ENCODE results near the gene ARMC7. TPM values are rescaled to one million over a fixed set of nuclear protein-coding genes. Genes with fewer than 3 reads are reported as not detected.

The ARMC7 gene
- total RNA-seq, 1 donor from 2014 or later: 1.9 TPM

DNA sequence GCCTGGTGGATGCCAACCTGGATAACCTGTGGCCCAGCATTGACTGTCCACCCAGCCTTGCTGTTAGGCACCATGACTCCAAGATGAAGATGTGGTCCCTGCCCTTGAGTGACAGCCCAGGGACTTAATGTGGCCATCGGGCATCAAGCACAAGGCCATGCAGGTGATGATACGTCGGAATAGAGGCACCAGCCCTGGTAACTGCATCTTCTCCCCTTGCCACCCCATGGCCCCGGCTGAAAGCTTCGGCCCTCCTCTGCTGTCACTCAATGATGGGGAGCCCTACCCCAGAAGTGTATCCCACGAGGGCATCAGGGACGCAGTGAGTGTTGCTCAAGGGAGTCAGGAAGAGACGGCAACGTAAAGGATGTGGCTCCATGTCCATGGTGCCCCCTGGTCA lies 19.8 kb downstream of the ARMC7 start:
- H3K27ac Mint-ChIP-seq: no peak overlapping the region

GRCh38 chr17:75130059-75130631 lies 20.4 kb downstream of the ARMC7 start:
- Histone ChIP-seq H3K9me3 (ENCODE audit: low read depth) (no peaks in the 10 kb centered on the region), H3K27ac (no peak overlapping the region)

More for the DNA sequence above, 19.8 kb downstream of the ARMC7 start:
- peaks cover 12% of the 10 kb centered on the region for H3K4me1 Mint-ChIP-seq
- Histone ChIP-seq H3K4me2 (no peak overlapping the region), H2AFZ (replicated peaks) (no peak overlapping the region), H3F3A (ENCODE audit: low read depth) (peaks cover 62% of the 10 kb centered on the region), H3K27ac (no peak overlapping the region), H3K27me3 (no peaks in the 10 kb centered on the region), H3K9ac (no peak overlapping the region), H3K36me3 (no peaks in the 10 kb centered on the region), H4K20me1 (ENCODE audit: low read depth) (peaks cover 16% of the 10 kb centered on the region), H3K9me3 (ENCODE audit: low read depth) (no peaks in the 10 kb centered on the region), H3K79me2 (ENCODE audit: low read depth) (peaks cover 17% of the 10 kb centered on the region), H3K4me1 (peaks cover 7% of the 10 kb centered on the region), H3K4me3 (no peak overlapping the region)
- TF ChIP-seq, protein P1, sequence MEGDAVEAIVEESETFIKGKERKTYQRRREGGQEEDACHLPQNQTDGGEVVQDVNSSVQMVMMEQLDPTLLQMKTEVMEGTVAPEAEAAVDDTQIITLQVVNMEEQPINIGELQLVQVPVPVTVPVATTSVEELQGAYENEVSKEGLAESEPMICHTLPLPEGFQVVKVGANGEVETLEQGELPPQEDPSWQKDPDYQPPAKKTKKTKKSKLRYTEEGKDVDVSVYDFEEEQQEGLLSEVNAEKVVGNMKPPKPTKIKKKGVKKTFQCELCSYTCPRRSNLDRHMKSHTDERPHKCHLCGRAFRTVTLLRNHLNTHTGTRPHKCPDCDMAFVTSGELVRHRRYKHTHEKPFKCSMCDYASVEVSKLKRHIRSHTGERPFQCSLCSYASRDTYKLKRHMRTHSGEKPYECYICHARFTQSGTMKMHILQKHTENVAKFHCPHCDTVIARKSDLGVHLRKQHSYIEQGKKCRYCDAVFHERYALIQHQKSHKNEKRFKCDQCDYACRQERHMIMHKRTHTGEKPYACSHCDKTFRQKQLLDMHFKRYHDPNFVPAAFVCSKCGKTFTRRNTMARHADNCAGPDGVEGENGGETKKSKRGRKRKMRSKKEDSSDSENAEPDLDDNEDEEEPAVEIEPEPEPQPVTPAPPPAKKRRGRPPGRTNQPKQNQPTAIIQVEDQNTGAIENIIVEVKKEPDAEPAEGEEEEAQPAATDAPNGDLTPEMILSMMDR (IDR thresholded peaks at IDR 0.05): no peak
- no peak for TF ChIP-seq EZH2 (IDR thresholded peaks at IDR 0.05)
- TF ChIP-seq EZH2phosphoT487 (IDR thresholded peaks at IDR 0.05): no peak
- peak overlapping the region; percentile 74 for H3K4me3 Mint-ChIP-seq
- no peak for DNase-seq (ENCODE audit: low spot score)
- peaks cover 8% of the 10 kb centered on the region for H3K36me3 Mint-ChIP-seq
- no peaks in the 10 kb centered on the region for H3K9me3 Mint-ChIP-seq
- H3K27me3 Mint-ChIP-seq (ENCODE audit: insufficient read depth, low read depth): no peaks in the 10 kb centered on the region

DNA sequence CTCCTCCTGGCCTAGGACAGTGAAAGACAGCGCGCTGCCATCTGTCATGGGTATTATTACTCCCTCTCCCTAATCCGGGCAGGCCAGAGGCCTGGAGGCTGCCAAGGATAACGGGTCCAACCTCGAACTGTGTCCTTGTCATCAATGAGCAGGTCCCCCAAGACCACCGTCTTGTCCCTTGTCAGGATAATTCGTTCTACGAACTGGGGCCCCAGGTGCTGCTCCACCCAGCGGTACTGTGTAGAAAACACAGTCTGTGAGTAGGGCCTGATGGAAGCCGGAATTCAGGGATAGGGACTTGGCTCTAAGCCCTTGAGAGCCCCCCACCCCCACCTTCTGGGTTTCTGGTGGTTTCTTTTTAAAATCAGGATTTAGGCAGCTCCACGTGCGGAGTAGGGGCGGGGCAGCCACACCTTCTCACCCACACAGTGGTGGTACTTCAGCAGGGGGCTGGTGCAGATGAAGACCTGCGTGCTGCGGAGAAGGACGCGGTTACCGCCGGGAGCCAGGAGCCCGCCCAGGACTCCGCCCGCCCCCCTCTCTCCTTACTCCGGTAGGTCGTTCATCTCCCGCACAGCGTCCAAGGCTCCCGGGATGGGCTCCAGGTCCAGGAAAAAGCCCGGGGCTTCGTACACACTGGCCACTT lies 21.0 kb downstream of the ARMC7 start:
- Histone ChIP-seq H3K27me3 (no peaks in the 10 kb centered on the region), H3K36me3 (no peaks in the 10 kb centered on the region), H3K4me1 (peaks cover 7% of the 10 kb centered on the region), H3K9ac (peak overlapping the region; percentile 70), H3K4me3 (peak overlapping the region; percentile 84), H3F3A (ENCODE audit: low read depth) (peaks cover 74% of the 10 kb centered on the region), H3K27ac (peak overlapping the region; percentile 70), H3K4me2 (peak overlapping the region; percentile 81), H2AFZ (replicated peaks) (peak overlapping the region; percentile 55), H3K79me2 (ENCODE audit: low read depth) (peaks cover 17% of the 10 kb centered on the region), H3K9me3 (ENCODE audit: low read depth) (no peaks in the 10 kb centered on the region), H4K20me1 (ENCODE audit: low read depth) (peaks cover 24% of the 10 kb centered on the region)
- peak overlapping the region; percentile 66 for H3K27ac Mint-ChIP-seq
- H3K4me3 Mint-ChIP-seq: peak overlapping the region; percentile 94
- H3K9me3 Mint-ChIP-seq: no peaks in the 10 kb centered on the region
- peaks cover 13% of the 10 kb centered on the region for H3K36me3 Mint-ChIP-seq
- TF ChIP-seq EZH2phosphoT487 (IDR thresholded peaks at IDR 0.05): no peak
- TF ChIP-seq, protein P1 (IDR thresholded peaks at IDR 0.05): peak; percentile 66
- no peak for TF ChIP-seq EZH2 (IDR thresholded peaks at IDR 0.05)
- H3K27me3 Mint-ChIP-seq (ENCODE audit: insufficient read depth, low read depth): no peaks in the 10 kb centered on the region
- H3K4me1 Mint-ChIP-seq: peaks cover 12% of the 10 kb centered on the region
- DNase-seq (ENCODE audit: low spot score): peak; percentile 87

More at GRCh38 chr17:75130059-75130631, 20.4 kb downstream of the ARMC7 start:
- Histone ChIP-seq H3K4me2 (peak overlapping the region; percentile 81), H3K4me3 (peak overlapping the region; percentile 84), H3K27me3 (no peaks in the 10 kb centered on the region), H4K20me1 (ENCODE audit: low read depth) (peaks cover 18% of the 10 kb centered on the region), H3K79me2 (ENCODE audit: low read depth) (peaks cover 17% of the 10 kb centered on the region), H3K4me1 (peaks cover 7% of the 10 kb centered on the region), H3F3A (ENCODE audit: low read depth) (peaks cover 68% of the 10 kb centered on the region), H3K36me3 (no peaks in the 10 kb centered on the region), H2AFZ (replicated peaks) (no peak overlapping the region), H3K9ac (no peak overlapping the region)
- Mint-ChIP-seq H3K27me3 (ENCODE audit: insufficient read depth, low read depth) (no peaks in the 10 kb centered on the region), H3K4me1 (peaks cover 12% of the 10 kb centered on the region), H3K9me3 (no peaks in the 10 kb centered on the region), H3K36me3 (peaks cover 11% of the 10 kb centered on the region), H3K4me3 (peak overlapping the region; percentile 94), H3K27ac (no peak overlapping the region)
- DNase-seq (ENCODE audit: low spot score): no peak
- TF ChIP-seq EZH2phosphoT487 (IDR thresholded peaks at IDR 0.05): no peak
- TF ChIP-seq, protein P1 (IDR thresholded peaks at IDR 0.05): no peak
- no peak for TF ChIP-seq EZH2 (IDR thresholded peaks at IDR 0.05)

Data from neural progenitor cell (in vitro differentiated cells).